ENCODE measurements around the gene FAM221A.

The FAM221A gene

DNA sequence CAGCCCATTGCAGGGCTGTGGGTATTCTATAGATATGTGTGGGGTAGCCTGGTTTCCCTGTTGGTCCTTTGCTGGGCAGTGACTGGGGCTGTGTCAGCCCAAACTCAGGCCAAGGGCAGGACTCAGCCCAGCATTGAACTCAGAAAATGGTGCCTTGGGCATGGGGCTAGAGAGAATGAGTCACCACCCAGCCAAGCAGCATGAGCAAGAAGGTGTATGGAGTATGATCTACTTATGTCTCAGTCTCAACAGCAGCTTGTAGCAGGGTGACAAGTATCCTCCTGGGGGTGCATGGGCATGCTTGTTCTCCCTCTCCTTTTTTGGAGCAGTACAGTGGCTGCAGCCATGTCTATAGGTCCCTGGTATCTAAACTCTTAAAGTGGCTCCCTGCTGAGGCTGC is 62.1 kb downstream of the FAM221A start:
- Histone ChIP-seq H4K20me1 (ENCODE audit: insufficient read depth, low read length) (no peaks in the 10 kb centered on the region), H3K79me2 (ENCODE audit: low read length) (no peaks in the 10 kb centered on the region), H3K27ac (ENCODE audit: low read length) (no peak overlapping the region), H3K4me3 (ENCODE audit: low read length) (no peak overlapping the region), H3K4me2 (ENCODE audit: low read length) (no peak overlapping the region), H3K9me3 (ENCODE audit: insufficient read depth, low read length) (no peaks in the 10 kb centered on the region), H2AFZ (ENCODE audit: low read depth, low read length) (no peak overlapping the region), H3K4me1 (ENCODE audit: low read length) (no peaks in the 10 kb centered on the region), H3K9ac (ENCODE audit: low read length) (no peak overlapping the region), H3K27me3 (ENCODE audit: low read depth, low read length) (no peaks in the 10 kb centered on the region), H3K36me3 (replicated peaks; ENCODE audit: low read depth, low read length) (no peaks in the 10 kb centered on the region)
- TF ChIP-seq, protein P1, sequence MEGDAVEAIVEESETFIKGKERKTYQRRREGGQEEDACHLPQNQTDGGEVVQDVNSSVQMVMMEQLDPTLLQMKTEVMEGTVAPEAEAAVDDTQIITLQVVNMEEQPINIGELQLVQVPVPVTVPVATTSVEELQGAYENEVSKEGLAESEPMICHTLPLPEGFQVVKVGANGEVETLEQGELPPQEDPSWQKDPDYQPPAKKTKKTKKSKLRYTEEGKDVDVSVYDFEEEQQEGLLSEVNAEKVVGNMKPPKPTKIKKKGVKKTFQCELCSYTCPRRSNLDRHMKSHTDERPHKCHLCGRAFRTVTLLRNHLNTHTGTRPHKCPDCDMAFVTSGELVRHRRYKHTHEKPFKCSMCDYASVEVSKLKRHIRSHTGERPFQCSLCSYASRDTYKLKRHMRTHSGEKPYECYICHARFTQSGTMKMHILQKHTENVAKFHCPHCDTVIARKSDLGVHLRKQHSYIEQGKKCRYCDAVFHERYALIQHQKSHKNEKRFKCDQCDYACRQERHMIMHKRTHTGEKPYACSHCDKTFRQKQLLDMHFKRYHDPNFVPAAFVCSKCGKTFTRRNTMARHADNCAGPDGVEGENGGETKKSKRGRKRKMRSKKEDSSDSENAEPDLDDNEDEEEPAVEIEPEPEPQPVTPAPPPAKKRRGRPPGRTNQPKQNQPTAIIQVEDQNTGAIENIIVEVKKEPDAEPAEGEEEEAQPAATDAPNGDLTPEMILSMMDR (IDR thresholded peaks at IDR 0.05; ENCODE audit: low read depth, low read length), result no peak
- TF ChIP-seq EZH2phosphoT487 (IDR thresholded peaks at IDR 0.05; ENCODE audit: low read depth), result no peak

DNA sequence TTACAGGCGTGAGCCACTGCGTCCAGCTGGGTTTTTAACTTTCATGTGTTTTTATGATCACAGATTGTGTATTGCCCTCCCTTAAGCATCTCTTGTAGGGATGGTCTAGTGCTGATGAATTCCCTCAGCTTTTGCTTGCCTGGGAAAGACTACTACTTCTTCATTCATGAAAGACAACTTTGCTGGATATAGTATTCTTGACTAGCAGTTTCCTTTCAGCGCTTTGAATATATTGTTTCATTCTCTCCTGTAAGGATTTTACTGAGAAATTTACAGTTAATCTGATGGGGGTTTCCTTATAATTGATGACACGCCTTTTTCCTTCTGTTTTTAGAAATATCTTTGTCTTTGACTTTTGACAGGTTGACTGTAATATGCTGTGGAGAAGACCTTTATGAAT is 63.2 kb downstream of the FAM221A start:
- H3K79me2 ChIP-seq (ENCODE audit: low read length), result no peaks in the 10 kb centered on the region
- no peaks in the 10 kb centered on the region for H3K4me1 ChIP-seq (ENCODE audit: low read length)
- no peak overlapping the region for H3K9ac ChIP-seq (ENCODE audit: low read length)
- H4K20me1 ChIP-seq (ENCODE audit: insufficient read depth, low read length), result no peaks in the 10 kb centered on the region
- no peak for TF ChIP-seq EZH2phosphoT487 (IDR thresholded peaks at IDR 0.05; ENCODE audit: low read depth)
- no peak overlapping the region for H3K4me2 ChIP-seq (ENCODE audit: low read length)
- H2AFZ ChIP-seq (ENCODE audit: low read depth, low read length), result no peak overlapping the region
- H3K27ac ChIP-seq (ENCODE audit: low read length), result no peak overlapping the region
- H3K4me3 ChIP-seq (ENCODE audit: low read length), result no peak overlapping the region
- no peaks in the 10 kb centered on the region for H3K27me3 ChIP-seq (ENCODE audit: low read depth, low read length)
- H3K36me3 ChIP-seq (replicated peaks; ENCODE audit: low read depth, low read length), result no peaks in the 10 kb centered on the region
- no peaks in the 10 kb centered on the region for H3K9me3 ChIP-seq (ENCODE audit: insufficient read depth, low read length)

GRCh38 chr7:23746629-23747028 is 66.6 kb downstream of the FAM221A start:
- Histone ChIP-seq H4K20me1 (ENCODE audit: insufficient read depth, low read length) (no peaks in the 10 kb centered on the region), H3K9ac (ENCODE audit: low read length) (no peak overlapping the region), H3K4me1 (ENCODE audit: low read length) (no peaks in the 10 kb centered on the region), H3K27ac (ENCODE audit: low read length) (no peak overlapping the region), H3K4me2 (ENCODE audit: low read length) (no peak overlapping the region), H3K36me3 (replicated peaks; ENCODE audit: low read depth, low read length) (no peaks in the 10 kb centered on the region), H3K79me2 (ENCODE audit: low read length) (no peaks in the 10 kb centered on the region), H3K4me3 (ENCODE audit: low read length) (no peak overlapping the region), H2AFZ (ENCODE audit: low read depth, low read length) (no peak overlapping the region), H3K27me3 (ENCODE audit: low read depth, low read length) (no peaks in the 10 kb centered on the region), H3K9me3 (ENCODE audit: insufficient read depth, low read length) (no peaks in the 10 kb centered on the region)
- no peak for TF ChIP-seq EZH2phosphoT487 (IDR thresholded peaks at IDR 0.05; ENCODE audit: low read depth)
- TF ChIP-seq, protein P1 (IDR thresholded peaks at IDR 0.05; ENCODE audit: low read depth, low read length), result no peak

DNA sequence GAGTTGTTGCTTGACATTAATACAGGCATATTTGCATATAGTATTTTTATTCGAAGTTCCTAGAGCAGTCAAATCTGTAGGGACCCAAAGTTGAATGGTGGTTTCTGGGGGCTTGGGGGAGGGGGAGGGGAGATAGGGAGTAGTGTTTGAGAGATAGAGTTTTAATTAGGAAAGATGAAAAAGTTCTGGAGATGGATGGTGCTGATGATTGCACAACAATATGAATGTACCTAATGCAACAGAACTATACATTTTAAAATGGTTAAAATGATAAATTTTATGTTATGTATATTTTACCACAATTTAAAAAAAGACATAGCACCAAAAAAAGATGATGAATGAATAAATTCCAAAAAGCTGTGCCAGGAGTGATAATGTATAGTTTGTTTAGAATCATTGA is 71.9 kb downstream of the FAM221A start:
- Histone ChIP-seq H3K4me2 (ENCODE audit: low read length) (no peak overlapping the region), H4K20me1 (ENCODE audit: insufficient read depth, low read length) (no peaks in the 10 kb centered on the region), H3K36me3 (replicated peaks; ENCODE audit: low read depth, low read length) (no peaks in the 10 kb centered on the region), H3K9me3 (ENCODE audit: insufficient read depth, low read length) (no peaks in the 10 kb centered on the region), H3K9ac (ENCODE audit: low read length) (no peak overlapping the region), H3K27me3 (ENCODE audit: low read depth, low read length) (no peaks in the 10 kb centered on the region), H3K4me3 (ENCODE audit: low read length) (no peak overlapping the region), H3K79me2 (ENCODE audit: low read length) (no peaks in the 10 kb centered on the region), H2AFZ (ENCODE audit: low read depth, low read length) (no peak overlapping the region), H3K27ac (ENCODE audit: low read length) (no peak overlapping the region), H3K4me1 (ENCODE audit: low read length) (no peaks in the 10 kb centered on the region)
- TF ChIP-seq, protein P1 (IDR thresholded peaks at IDR 0.05; ENCODE audit: low read depth, low read length), result no peak
- no peak for TF ChIP-seq EZH2phosphoT487 (IDR thresholded peaks at IDR 0.05; ENCODE audit: low read depth)

Measured in OCI-LY3 (cell line).